GM13976 (cell line): Measurements from ENCODE around the gene KIFC3.
"Not testable (repeated sequence)": the region's sequence is repeated elsewhere in the genome, so short reads cannot be mapped to it uniquely, and the experiment has no call there.

ENCODE experiments used
- DNase-seq: peaks from one replicate; pipeline ENCODE4 v3.0.0; 2012; ENCODE audit warnings: low spot score
- CTCF ChIP-seq: IDR thresholded peaks from 2 replicates; pipeline ENCODE4 v1.5.1; 2012; ENCODE audit warnings: borderline replicate concordance, mild to moderate bottlenecking; ENCODE audit not compliant: insufficient read depth; ENCODE audit errors: extremely low read depth, missing control alignments, control extremely low read depth
- in situ Hi-C: fragments of 300-500 bp; cut with MboI; formaldehyde crosslinking; loops from one replicate; pipeline ENCODE4 v1.12.0; 2022; ENCODE audit warnings: low sequenced_read_pairs, mixed read lengths, inconsistent platforms; ENCODE audit not compliant: unreplicated experiment

KIFC3 gene

GRCh38 chr16:57734925-57735754, 67.2 kb downstream of the KIFC3 start:
- in situ Hi-C loops: no loop called here
- peak; percentile 99 for DNase-seq
- no peak for TF ChIP-seq CTCF

GRCh38 chr16:57734308-57734924, 67.9 kb downstream of the KIFC3 start:
- in situ Hi-C loops: no loop called here
- no peak for TF ChIP-seq CTCF
- no peak for DNase-seq

GRCh38 chr16:57732714-57733113, 69.6 kb downstream of the KIFC3 start:
- no peak for TF ChIP-seq CTCF
- no peak for DNase-seq
- in situ Hi-C loops: no loop called here

GRCh38 chr16:57732037-57732436, 70.3 kb downstream of the KIFC3 start:
- TF ChIP-seq CTCF: no peak
- no peak for DNase-seq
- in situ Hi-C loops: no loop called here

DNA sequence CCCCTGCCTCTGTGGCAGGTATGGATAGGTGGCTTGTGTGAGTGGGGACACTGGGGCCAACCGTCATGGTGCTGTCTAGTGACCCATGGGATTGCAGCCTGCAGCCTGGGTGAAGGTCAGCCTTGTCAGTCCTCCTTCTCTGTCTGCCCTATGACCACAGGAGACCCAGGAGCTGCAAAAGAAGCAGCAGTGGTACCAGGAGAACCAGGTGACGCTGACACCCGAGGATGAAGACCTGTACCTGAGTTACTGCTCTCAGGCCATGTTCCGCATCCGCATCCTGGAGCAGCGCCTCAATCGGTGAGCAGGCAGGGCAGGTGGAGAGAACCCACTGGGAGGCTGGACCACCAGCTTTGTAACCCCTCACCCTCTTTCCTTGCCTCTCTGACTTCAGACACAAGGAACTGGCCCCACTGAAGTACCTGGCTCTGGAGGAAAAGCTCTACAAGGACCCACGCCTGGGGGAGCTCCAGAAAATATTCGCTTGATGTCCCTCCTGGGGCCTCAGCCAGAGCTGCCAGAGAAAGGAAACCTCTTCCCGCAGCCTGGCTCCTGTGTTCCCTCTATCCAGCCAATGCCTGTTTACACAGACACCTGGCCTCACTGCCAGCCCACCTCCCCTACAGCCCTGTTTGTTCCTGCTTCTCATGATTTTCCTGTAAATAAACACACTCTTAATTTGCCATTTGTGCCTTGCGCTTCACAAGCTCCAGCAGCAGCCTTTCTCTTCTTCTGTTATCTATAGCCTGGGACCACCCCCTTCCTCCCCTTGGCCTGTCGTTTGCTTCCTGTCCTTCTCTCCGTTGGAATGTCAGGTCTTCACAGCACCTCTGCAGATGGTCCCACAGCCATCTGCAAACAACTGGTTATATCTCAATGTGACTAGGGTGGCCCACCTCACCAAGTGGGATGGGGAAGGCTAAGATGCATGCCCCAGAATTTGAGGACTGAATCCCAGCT, 71.2 kb downstream of the KIFC3 start:
- in situ Hi-C loops: no loop called here
- TF ChIP-seq CTCF: no peak
- no peak for DNase-seq

DNA sequence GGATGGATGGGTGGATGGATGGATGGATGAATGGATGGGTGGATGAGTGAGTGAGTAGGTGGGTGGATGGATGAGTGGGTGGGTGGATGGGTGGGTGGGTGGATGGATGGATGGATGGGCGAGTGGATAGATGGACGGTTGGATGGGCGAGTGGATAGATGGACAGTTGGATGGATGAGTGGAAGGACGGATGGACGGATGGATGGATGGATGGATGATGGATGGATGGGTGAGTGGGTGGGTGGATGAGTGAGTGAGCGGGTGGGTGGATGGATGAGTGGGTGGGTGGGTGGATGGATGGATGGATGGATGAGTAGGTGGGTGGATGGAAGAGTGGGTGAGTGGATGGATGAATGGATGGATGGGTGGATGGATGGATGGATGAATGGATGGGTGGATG, 72.4 kb downstream of the KIFC3 start:
- in situ Hi-C loops, DNase-seq: not testable (repeated sequence)
